H1 (cell line): ENCODE measurements around the gene OPA3. TPM values are rescaled to one million over a fixed set of nuclear protein-coding genes. Genes with fewer than 3 reads are reported as not detected.

Experiments used
- CBX5 ChIP-seq: fragments of 300-800, 300-1000 bp; sonication (generic); IDR thresholded peaks from 2 replicates; pipeline ENCODE4 v1.7.1; 2016; ENCODE audit warnings: antibody characterized with exemption, low read length, low read depth
- CEBPB ChIP-seq: IDR thresholded peaks from 2 replicates; pipeline ENCODE4 v1.6.1; 2012; ENCODE audit warnings: low read depth, low read length
- CHD2 ChIP-seq: IDR thresholded peaks from 2 replicates; pipeline ENCODE4 v1.6.1; 2012; ENCODE audit warnings: low read length, improper control_type of control experiment
- EGR1 ChIP-seq: IDR thresholded peaks from 2 replicates; pipeline ENCODE4 v1.6.1; 2011; ENCODE audit warnings: low read depth, low read length, borderline replicate concordance
- EZH2 ChIP-seq: fragments of 200-600 bp; sonication (generic); IDR thresholded peaks from 2 replicates; pipeline ENCODE4 v1.7.1; 2012; ENCODE audit warnings: low read depth, mild to moderate bottlenecking, moderate library complexity, low read length, inconsistent platforms; ENCODE audit not compliant: severe bottlenecking
- HDAC6 ChIP-seq: IDR thresholded peaks from one replicate; pipeline ENCODE4 v1.7.1; 2012; ENCODE audit warnings: low read depth, mild to moderate bottlenecking, inconsistent platforms, low read length, moderate library complexity
- JUN ChIP-seq: IDR thresholded peaks from 2 replicates; pipeline ENCODE4 v1.6.1; 2011; ENCODE audit warnings: low read depth, mild to moderate bottlenecking, improper control_type of control experiment, low read length
- JUND ChIP-seq: IDR thresholded peaks from 2 replicates; pipeline ENCODE4 v1.6.1; 2011; ENCODE audit warnings: mild to moderate bottlenecking, improper control_type of control experiment, low read length
- KDM1A ChIP-seq: fragments of 200-600, 300-600 bp; sonication (generic); IDR thresholded peaks from 2 replicates; pipeline ENCODE4 v1.7.1; 2016; ENCODE audit warnings: mild to moderate bottlenecking, low read length, borderline replicate concordance
- MAFK ChIP-seq: IDR thresholded peaks from 2 replicates; pipeline ENCODE4 v1.6.1; 2012; ENCODE audit warnings: low read depth, mild to moderate bottlenecking, improper control_type of control experiment, low read length
- NANOG ChIP-seq: IDR thresholded peaks from 2 replicates; pipeline ENCODE4 v1.6.1; 2011; ENCODE audit warnings: low read length, low read depth, mild to moderate bottlenecking, inconsistent platforms; ENCODE audit not compliant: insufficient read depth, poor library complexity, severe bottlenecking
- POLR2A ChIP-seq, 2 experiments: IDR thresholded peaks; 1 replicate in 1 of 2; 2 replicates in 1 of 2; pipeline ENCODE4 v1.6.1; 2011; ENCODE audit warnings: low read depth in 2 of 2, low read length in 2 of 2, mild to moderate bottlenecking in 2 of 2; ENCODE audit errors: control extremely low read depth in 1 of 2
- POU5F1 ChIP-seq: IDR thresholded peaks from 2 replicates; pipeline ENCODE4 v1.6.1; 2011; ENCODE audit warnings: low read depth, mild to moderate bottlenecking, low read length, moderate library complexity
- RBBP5 ChIP-seq: IDR thresholded peaks from 2 replicates; pipeline ENCODE4 v1.7.1; 2012; ENCODE audit warnings: low read depth, mild to moderate bottlenecking, inconsistent platforms, low read length, moderate library complexity, borderline replicate concordance
- SP1 ChIP-seq: IDR thresholded peaks from 2 replicates; pipeline ENCODE4 v1.6.1; 2011; ENCODE audit warnings: low read depth, low read length
- SP2 ChIP-seq: IDR thresholded peaks from 2 replicates; pipeline ENCODE4 v1.6.1; 2012; ENCODE audit warnings: mild to moderate bottlenecking, low read length, inconsistent platforms
- SP4 ChIP-seq: IDR thresholded peaks from 2 replicates; pipeline ENCODE4 v1.6.1; 2012; ENCODE audit warnings: low read length, inconsistent platforms
- SRF ChIP-seq: IDR thresholded peaks from 2 replicates; pipeline ENCODE4 v1.6.1; 2011; ENCODE audit warnings: mild to moderate bottlenecking, low read depth, low read length, moderate library complexity
- TAF1 ChIP-seq: IDR thresholded peaks from 2 replicates; pipeline ENCODE4 v1.6.1; 2011; ENCODE audit warnings: mild to moderate bottlenecking, low read depth, low read length
- TAF7 ChIP-seq: optimal IDR thresholded peaks from 2 replicates; pipeline ENCODE3; 2011; ENCODE audit warnings: low read depth, mild to moderate bottlenecking, inconsistent platforms, low read length, moderate library complexity, borderline replicate concordance
- YY1 ChIP-seq: IDR thresholded peaks from 2 replicates; pipeline ENCODE4 v1.6.1; 2011; ENCODE audit warnings: low read depth, mild to moderate bottlenecking, low read length
- polyA plus RNA-seq, 7 experiments: library from polyadenylated mRNA; depleted of rRNA in 3 of 7; stranded (reverse) in 5 of 7; unstranded in 2 of 7; fragments of >200 nt in 5 of 7; fragments of 200-250 nt in 2 of 7; gene quantifications; 1 replicate in 5 of 7; 2 replicates in 1 of 7; 4 replicates in 1 of 7; pipeline versions ENCODE4 v1.2.1 to v1.2.3, GENCODE V29; 2011 to 2013; ENCODE audit warnings: missing spikeins in 2 of 7, mixed read lengths in 2 of 7
- total RNA-seq: library from RNA; stranded (reverse); fragmentation: NEBNext Ultra II Directional; extraction: Animal tissue kit (Norgen Biotek cat#: 25700); gene quantifications from 2 replicates; pipeline ENCODE4 v1.2.1, GENCODE V29; 2021
- TF ChIP-seq, protein P1 (sequence below): IDR thresholded peaks from 2 replicates; pipeline ENCODE4 v1.6.1; 2012; ENCODE audit warnings: inconsistent platforms
- TF ChIP-seq, protein P2 (sequence below), 3 experiments: IDR thresholded peaks; 1 replicate in 2 of 3; 2 replicates in 1 of 3; pipeline versions ENCODE4 v1.5.1 to v1.6.1; 2011; ENCODE audit warnings: low read length in 3 of 3, mild to moderate bottlenecking in 3 of 3, inconsistent platforms in 2 of 3, low read depth in 1 of 3, moderate library complexity in 1 of 3; ENCODE audit not compliant: insufficient read depth in 1 of 3; ENCODE audit errors: control extremely low read depth in 1 of 3

The OPA3 gene
- total and polyA plus RNA-seq, 2 of the 8 experiments (the other 6 are each of a cell fraction or from before 2014, with no cell fraction given) = 12.5 to 14.5 TPM

DNA sequence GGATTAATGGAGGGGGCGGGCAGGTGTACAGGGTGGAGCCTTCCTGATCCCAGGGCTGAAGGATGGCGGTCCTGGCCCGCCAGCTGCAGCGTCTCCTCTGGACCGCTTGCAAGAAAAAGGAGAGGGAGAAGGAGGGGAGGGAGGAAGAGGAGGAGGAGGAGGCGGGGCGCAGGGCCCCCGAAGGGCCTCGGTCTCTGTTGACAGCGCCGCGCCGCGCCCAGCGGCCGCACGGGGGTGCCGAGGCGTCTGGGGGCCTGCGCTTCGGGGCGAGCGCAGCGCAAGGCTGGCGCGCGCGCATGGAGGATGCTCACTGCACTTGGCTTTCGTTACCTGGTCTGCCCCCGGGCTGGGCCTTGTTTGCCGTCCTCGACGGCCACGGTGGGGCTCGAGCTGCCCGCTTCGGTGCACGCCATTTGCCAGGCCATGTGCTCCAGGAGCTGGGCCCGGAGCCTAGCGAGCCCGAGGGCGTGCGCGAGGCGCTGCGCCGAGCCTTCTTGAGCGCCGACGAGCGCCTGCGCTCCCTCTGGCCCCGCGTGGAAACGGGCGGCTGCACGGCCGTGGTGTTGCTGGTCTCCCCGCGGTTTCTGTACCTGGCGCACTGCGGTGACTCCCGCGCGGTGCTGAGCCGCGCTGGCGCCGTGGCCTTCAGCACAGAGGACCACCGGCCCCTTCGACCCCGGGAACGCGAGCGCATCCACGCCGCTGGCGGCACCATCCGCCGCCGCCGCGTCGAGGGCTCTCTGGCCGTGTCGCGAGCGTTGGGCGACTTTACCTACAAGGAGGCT is 86.0 kb downstream of the OPA3 start, which contains the start of gene PPM1N (continued):
- TF ChIP-seq YY1 = no peak; the same call in 1 of the 2 replicates
- no peak for TF ChIP-seq SRF
- no peak for TF ChIP-seq POU5F1
- TF ChIP-seq SP2 = no peak
- no peak for TF ChIP-seq KDM1A
- no peak for TF ChIP-seq HDAC6
- no peak for TF ChIP-seq CHD2
- TF ChIP-seq JUN = no peak
- TF ChIP-seq JUND = no peak
- TF ChIP-seq NANOG = no peak
- TF ChIP-seq EZH2 = no peak
- peak; percentile 23; the same call in 1 of the 2 replicates for TF ChIP-seq SP1
- no peak for TF ChIP-seq SP4
- no peak for TF ChIP-seq CBX5
- no peak for TF ChIP-seq MAFK
- no peak; the same call in 1 of the 2 replicates for TF ChIP-seq TAF1
- no peak for TF ChIP-seq TAF7
- no peak for TF ChIP-seq CEBPB
- TF ChIP-seq, protein P1, sequence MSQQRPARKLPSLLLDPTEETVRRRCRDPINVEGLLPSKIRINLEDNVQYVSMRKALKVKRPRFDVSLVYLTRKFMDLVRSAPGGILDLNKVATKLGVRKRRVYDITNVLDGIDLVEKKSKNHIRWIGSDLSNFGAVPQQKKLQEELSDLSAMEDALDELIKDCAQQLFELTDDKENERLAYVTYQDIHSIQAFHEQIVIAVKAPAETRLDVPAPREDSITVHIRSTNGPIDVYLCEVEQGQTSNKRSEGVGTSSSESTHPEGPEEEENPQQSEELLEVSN = peak; percentile 77; the same call in 1 of the 2 replicates
- TF ChIP-seq EGR1 = no peak
- TF ChIP-seq, protein P2, sequence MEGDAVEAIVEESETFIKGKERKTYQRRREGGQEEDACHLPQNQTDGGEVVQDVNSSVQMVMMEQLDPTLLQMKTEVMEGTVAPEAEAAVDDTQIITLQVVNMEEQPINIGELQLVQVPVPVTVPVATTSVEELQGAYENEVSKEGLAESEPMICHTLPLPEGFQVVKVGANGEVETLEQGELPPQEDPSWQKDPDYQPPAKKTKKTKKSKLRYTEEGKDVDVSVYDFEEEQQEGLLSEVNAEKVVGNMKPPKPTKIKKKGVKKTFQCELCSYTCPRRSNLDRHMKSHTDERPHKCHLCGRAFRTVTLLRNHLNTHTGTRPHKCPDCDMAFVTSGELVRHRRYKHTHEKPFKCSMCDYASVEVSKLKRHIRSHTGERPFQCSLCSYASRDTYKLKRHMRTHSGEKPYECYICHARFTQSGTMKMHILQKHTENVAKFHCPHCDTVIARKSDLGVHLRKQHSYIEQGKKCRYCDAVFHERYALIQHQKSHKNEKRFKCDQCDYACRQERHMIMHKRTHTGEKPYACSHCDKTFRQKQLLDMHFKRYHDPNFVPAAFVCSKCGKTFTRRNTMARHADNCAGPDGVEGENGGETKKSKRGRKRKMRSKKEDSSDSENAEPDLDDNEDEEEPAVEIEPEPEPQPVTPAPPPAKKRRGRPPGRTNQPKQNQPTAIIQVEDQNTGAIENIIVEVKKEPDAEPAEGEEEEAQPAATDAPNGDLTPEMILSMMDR (IDR thresholded peaks at IDR 0.05; ENCODE audit: control extremely low read depth in 1 of 3, insufficient read depth in 1 of 3, low read depth in 1 of 3, low read length in 3 of 3) = peak in 2 of 3 experiments; percentile 29 to 35; a peak in 2 of 4 replicates
- no peak; the same call in 1 of the 2 replicates for TF ChIP-seq RBBP5
- TF ChIP-seq POLR2A (IDR thresholded peaks at IDR 0.05; ENCODE audit: control extremely low read depth in 1 of 2, low read depth in 2 of 2, low read length in 2 of 2) = peak in 1 of 2 experiments; percentile 19; a peak in 1 of 3 replicates
